ENCODE data around the gene SPDYE1. TPM values are rescaled to one million over a fixed set of nuclear protein-coding genes. Genes with fewer than 3 reads are reported as not detected.

Gene SPDYE1
- total and polyA plus RNA-seq, 2 donors (not counting 1 experiment from before 2014, with no cell fraction given): under 0.01 TPM; not detected in 1

DNA sequence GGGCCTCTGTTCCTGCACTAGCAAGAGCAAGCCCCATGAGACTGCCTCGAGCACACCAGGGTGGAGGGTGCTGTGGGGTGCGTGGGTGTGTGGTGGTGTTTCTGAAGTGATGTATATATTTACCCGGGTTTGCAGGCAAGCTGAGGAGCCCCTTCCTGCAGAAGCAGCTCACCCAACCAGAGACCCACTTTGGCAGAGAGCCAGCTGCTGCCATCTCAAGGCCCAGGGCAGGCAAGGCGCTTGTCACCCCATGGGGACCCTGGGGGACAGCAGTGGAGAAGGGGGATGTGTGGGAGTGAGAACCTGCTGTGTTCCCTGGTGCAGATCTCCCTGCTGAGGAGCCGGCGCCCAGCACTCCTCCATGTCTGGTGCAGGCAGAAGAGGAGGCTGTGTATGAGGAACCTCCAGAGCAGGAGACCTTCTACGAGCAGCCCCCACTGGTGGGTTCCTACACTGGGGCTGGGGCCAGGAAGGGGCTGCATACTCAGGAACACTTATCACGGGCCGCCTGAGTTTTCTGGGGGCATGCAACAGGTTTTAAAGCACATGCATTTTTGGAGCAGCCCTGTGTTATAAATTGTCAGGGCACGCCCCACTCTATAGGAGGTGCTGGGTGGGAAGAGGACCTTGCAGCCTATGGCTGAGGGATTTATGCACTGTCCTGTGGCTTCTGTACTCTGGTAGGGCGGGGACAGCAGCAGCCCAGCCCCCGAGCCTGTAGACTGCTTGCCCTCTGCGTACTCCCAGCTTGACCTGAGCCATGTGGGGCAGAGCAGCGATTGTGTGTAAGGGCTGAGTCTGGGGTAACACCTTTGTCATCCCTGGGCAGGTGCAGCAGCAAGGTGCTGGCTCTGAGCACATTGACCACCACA is 61.8 kb downstream of the SPDYE1 start:
- no peak for DNase-seq (ENCODE audit: low read depth in 2 of 2)
- no peak overlapping the region for H3K4me2 ChIP-seq (ENCODE audit: extremely low read depth, insufficient read depth, low read length)
- no peak overlapping the region for H3K9ac ChIP-seq (ENCODE audit: insufficient read depth, low read length)
- no peaks in the 10 kb centered on the region for H3K4me1 ChIP-seq (ENCODE audit: control insufficient read depth, extremely low read depth, insufficient read depth, low read length)
- H3K79me2 ChIP-seq (ENCODE audit: control insufficient read depth, insufficient read depth, low read length): peaks cover 1% of the 10 kb centered on the region
- TF ChIP-seq, protein P1, sequence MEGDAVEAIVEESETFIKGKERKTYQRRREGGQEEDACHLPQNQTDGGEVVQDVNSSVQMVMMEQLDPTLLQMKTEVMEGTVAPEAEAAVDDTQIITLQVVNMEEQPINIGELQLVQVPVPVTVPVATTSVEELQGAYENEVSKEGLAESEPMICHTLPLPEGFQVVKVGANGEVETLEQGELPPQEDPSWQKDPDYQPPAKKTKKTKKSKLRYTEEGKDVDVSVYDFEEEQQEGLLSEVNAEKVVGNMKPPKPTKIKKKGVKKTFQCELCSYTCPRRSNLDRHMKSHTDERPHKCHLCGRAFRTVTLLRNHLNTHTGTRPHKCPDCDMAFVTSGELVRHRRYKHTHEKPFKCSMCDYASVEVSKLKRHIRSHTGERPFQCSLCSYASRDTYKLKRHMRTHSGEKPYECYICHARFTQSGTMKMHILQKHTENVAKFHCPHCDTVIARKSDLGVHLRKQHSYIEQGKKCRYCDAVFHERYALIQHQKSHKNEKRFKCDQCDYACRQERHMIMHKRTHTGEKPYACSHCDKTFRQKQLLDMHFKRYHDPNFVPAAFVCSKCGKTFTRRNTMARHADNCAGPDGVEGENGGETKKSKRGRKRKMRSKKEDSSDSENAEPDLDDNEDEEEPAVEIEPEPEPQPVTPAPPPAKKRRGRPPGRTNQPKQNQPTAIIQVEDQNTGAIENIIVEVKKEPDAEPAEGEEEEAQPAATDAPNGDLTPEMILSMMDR (conservative IDR thresholded peaks at IDR 0.05 in 1 of 2, IDR thresholded peaks at IDR 0.05 in 1 of 2; ENCODE audit: low read depth in 1 of 2, low read length in 2 of 2): no peak
- TF ChIP-seq EZH2 (IDR thresholded peaks at IDR 0.05; ENCODE audit: low read length, missing control alignments): no peak
- H3K27me3 ChIP-seq (ENCODE audit: control insufficient read depth, insufficient read depth, low read length): no peaks in the 10 kb centered on the region
- H3K9me3 ChIP-seq (ENCODE audit: control insufficient read depth, insufficient read depth, low read depth, low read length): no peaks in the 10 kb centered on the region
- peaks cover 35% of the 10 kb centered on the region for H3K36me3 ChIP-seq (ENCODE audit: control insufficient read depth, insufficient read depth, low read length)
- H2AFZ ChIP-seq (ENCODE audit: low read length): no peak overlapping the region
- H3K27ac ChIP-seq (ENCODE audit: insufficient read depth, low read length): no peak overlapping the region
- H3K4me3 ChIP-seq (replicated peaks in 1 of 4; ENCODE audit: control extremely low read depth in 1 of 4, insufficient read depth in 1 of 4, low read depth in 3 of 4, low read length in 4 of 4): no peak overlapping the region
- H4K20me1 ChIP-seq (ENCODE audit: control insufficient read depth, extremely low read depth, insufficient read depth, low read length): no peaks in the 10 kb centered on the region

Other genes with a start within 250 kb of the SPDYE1 start
- gene BLVRA, start 239.2 kb upstream of the SPDYE1 start, total RNA-seq: 56.2 and 72.8 TPM in 2 replicates
- gene BLVRA, start 239.2 kb upstream of the SPDYE1 start, polyA plus RNA-seq: 108 and 124 TPM in 2 replicates
- gene MRPS24, start 128.4 kb upstream of the SPDYE1 start, total RNA-seq: 75.8 and 105 TPM in 2 replicates
- gene MRPS24, start 128.4 kb upstream of the SPDYE1 start, polyA plus RNA-seq: 109 and 128 TPM in 2 replicates
- gene URGCP, start 91.3 kb upstream of the SPDYE1 start, total RNA-seq: 27.7 and 42.1 TPM in 2 replicates
- gene URGCP, start 91.3 kb upstream of the SPDYE1 start, polyA plus RNA-seq: 18.3 and 23.2 TPM in 2 replicates
- 6.4 and 10.2 TPM in 2 replicates for gene UBE2D4, start 71.5 kb upstream of the SPDYE1 start, total RNA-seq
- gene UBE2D4, start 71.5 kb upstream of the SPDYE1 start, polyA plus RNA-seq: 20.2 and 21.3 TPM in 2 replicates
- 66.8 and 88.2 TPM in 2 replicates for gene DBNL, start 46.8 kb downstream of the SPDYE1 start, total RNA-seq
- 86.4 and 115 TPM in 2 replicates for gene DBNL, start 46.8 kb downstream of the SPDYE1 start, polyA plus RNA-seq
- gene PGAM2, start 67.7 kb downstream of the SPDYE1 start, total RNA-seq: 0.26 and 0.33 TPM in 2 replicates
- not detected in 2 replicates for gene PGAM2, start 67.7 kb downstream of the SPDYE1 start, polyA plus RNA-seq
- 11.0 and 12.7 TPM in 2 replicates for gene POLM, start 84.6 kb downstream of the SPDYE1 start, total RNA-seq
- gene POLM, start 84.6 kb downstream of the SPDYE1 start, polyA plus RNA-seq: 4.9 and 5.9 TPM in 2 replicates
- gene AEBP1, start 106.4 kb downstream of the SPDYE1 start, total RNA-seq: 116 and 133 TPM in 2 replicates
- gene AEBP1, start 106.4 kb downstream of the SPDYE1 start, polyA plus RNA-seq: 24.1 and 44.4 TPM in 2 replicates
- gene POLD2, start 125.7 kb downstream of the SPDYE1 start, total RNA-seq: 58.8 and 76.5 TPM in 2 replicates
- 69.8 and 122 TPM in 2 replicates for gene POLD2, start 125.7 kb downstream of the SPDYE1 start, polyA plus RNA-seq
- gene MYL7, start 143.4 kb downstream of the SPDYE1 start, total RNA-seq: not detected in 2 replicates
- not detected in 2 replicates for gene MYL7, start 143.4 kb downstream of the SPDYE1 start, polyA plus RNA-seq
- 0.77 and 1.7 TPM in 2 replicates for gene GCK, start 191.5 kb downstream of the SPDYE1 start, total RNA-seq
- gene GCK, start 191.5 kb downstream of the SPDYE1 start, polyA plus RNA-seq: 0.14 and 0.18 TPM in 2 replicates
- gene YKT6, start 203.1 kb downstream of the SPDYE1 start, total RNA-seq: 59.8 and 90.0 TPM in 2 replicates
- gene YKT6, start 203.1 kb downstream of the SPDYE1 start, polyA plus RNA-seq: 96.4 and 99.0 TPM in 2 replicates

Data from fibroblast of lung (primary cell).